GM18505 (cell line): ENCODE results near the gene GNPTAB.
A peak's percentile ranks its signal among the peaks of the same experiment; 100 is the strongest.

ENCODE experiments used
- ATAC-seq: cut with Tn5 transposase; IDR thresholded peaks from one replicate; pipeline ENCODE4 v1.9.1; 2021; ENCODE audit not compliant: unreplicated experiment
- POLR2A ChIP-seq: IDR thresholded peaks from 4 replicates; pipeline ENCODE4 v1.6.1; 2011; ENCODE audit warnings: borderline replicate concordance; ENCODE audit not compliant: insufficient read depth, insufficient read length; ENCODE audit errors: extremely low read depth

The GNPTAB gene

DNA sequence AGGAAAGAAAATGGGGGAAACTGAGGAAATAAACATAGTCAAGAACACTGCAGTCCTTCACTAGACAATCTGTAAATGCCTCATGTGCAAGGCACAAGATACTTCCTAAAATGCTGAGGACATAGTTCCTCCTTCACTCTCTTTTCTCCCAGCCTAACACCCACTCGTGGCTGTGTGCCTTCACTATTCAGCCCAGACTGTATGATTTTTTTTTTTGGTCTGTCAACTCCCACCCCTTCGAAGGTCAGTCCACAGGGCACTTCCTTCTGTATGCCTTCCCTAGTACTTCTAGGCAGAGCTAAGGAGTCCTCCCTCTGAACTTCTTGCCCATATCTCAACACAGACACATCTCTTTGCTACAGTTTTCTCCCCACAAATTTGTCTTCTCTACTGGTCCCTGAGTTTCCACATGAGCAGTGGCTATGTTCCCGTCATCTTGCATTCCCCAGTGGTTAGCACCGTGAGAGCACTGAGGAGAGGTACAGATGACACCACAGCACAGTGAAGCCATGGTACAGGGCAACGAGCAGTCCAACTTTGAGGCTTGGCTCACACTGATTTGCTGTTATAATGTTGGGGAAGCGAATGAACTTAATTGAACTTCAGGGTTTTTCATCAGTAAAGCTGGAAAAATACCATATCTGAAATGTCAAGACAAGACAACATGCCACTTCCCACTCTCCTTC lies 67.4 kb downstream of the GNPTAB start:
- no peak for TF ChIP-seq POLR2A

DNA sequence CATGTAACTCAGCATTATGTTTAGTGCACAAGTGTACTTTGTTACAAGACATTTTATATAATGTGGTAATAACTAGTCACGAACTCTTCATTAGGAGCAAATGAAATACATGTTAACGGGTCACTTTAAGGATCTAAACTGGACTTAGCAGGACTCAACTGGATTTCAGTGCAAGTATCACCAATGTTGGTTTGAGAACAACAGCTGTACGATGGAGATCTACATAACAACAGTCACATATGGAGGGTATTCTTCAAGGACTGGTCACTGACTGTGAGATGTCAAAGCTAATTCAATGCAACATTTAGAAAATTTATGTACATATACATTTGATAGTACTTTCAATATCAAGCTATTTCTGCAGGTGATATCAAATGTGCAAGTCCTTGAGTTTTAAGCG lies 69.0 kb downstream of the GNPTAB start:
- no peak for ATAC-seq
- no peak for TF ChIP-seq POLR2A

More for the DNA sequence above, 67.4 kb downstream of the GNPTAB start:
- ATAC-seq, result no peak

DNA sequence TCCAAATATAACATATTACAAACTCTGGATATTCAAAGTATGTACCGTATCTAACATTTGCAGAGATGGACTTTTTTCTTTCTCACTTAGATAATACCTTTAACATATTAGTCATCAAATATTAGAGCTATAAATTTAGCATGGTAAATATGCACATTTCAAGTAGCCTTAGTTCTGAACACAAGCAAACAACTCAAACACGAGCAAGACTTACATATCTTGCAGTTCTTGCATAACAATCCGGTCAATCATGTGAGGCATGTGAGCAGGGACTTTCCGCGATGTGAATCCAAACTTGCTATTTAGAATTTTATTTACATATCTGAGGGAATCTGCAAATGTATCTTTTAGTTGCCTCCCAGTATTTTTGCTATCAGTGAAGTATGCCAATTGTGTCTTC lies 69.4 kb downstream of the GNPTAB start:
- ATAC-seq, result no peak

DNA sequence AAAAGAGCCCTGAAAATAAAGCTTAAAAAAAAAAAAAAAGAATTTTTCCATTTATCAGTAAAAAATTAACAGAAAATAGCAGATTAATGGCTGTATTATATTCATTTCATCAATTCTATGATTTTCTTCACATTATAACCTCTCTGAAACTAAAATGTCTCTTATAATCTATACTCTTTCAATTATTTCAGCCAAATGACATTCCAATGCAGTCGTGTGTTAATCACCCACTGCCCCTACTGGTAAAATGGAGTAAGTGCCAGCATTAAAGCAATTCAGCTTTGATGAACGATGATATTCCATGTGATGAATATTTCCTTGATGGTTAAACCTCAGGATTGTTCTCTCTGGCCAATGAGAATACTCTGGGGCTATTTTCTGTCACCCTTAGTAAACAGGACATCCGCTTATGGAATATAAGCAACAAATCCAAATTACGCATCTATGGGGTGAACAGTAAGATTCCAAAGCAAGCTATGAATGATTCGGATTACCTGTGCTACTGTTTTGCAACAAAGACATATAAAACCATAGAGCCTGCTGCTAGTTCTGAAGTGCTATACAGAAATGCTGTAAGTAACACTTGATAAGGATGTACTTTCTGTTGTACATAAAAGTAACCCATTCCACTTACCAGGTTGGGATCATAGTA lies 71.2 kb downstream of the GNPTAB start:
- TF ChIP-seq POLR2A, result no peak

More for the DNA sequence above, 69.4 kb downstream of the GNPTAB start:
- no peak for TF ChIP-seq POLR2A

DNA sequence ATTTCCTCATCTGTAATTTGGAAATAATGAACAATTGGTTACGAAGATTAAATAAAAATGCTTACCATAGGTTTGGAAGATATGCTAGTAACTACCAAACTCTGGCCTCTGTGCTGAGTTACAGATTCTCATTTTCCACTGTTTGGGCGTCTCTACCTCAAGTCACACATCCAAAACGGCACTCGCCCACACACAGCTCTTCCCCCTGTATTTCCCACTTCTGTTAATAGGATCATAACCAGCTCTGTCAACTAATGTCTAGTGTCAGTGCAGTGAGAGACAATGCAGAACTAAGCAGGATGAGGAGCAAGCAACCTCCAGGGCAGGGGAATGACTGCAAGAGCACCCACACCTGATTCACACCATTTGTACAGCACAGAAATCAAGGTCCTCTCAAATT lies 80.6 kb downstream of the GNPTAB start:
- no peak for ATAC-seq
- no peak for TF ChIP-seq POLR2A

More for the DNA sequence above, 71.2 kb downstream of the GNPTAB start:
- ATAC-seq, result no peak

DNA sequence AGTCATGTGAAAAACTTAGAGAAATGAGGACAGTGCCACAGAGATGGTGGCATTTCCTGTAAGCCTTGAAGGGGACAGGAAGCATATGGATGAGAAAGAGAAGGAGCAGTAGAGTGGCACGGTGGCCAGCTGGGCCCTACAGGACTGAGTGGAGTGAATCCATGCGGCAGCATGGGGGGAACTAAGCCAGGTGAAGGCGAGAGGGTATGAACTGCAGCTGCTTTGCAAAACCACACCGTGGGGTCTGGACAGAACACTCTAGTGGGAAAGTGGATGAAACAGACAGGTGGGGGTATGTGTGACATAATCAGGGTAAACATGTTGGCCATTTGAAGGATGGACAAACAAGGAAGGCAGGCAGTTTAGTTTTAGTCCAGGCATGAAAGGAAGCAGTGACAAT lies 81.1 kb downstream of the GNPTAB start:
- no peak for ATAC-seq
- TF ChIP-seq POLR2A, result no peak

DNA sequence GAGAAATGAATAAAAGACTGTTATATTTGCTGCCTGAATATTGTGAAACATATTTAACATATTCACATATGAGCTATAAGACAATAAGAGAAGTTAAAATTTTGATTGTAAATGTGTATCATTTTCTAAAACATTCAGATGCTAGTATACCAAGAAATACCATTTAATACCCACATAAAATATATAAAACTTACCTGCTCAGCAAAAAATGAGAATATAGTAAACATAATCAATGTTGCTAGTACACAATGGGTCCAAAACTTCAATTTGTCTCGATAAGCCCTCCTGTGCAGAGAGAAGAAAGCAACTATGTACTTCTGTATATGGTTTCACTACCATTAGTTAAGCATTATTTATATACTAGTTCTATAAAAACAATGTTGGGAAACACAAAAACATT lies 81.9 kb downstream of the GNPTAB start:
- TF ChIP-seq POLR2A, result no peak
- ATAC-seq, result no peak

DNA sequence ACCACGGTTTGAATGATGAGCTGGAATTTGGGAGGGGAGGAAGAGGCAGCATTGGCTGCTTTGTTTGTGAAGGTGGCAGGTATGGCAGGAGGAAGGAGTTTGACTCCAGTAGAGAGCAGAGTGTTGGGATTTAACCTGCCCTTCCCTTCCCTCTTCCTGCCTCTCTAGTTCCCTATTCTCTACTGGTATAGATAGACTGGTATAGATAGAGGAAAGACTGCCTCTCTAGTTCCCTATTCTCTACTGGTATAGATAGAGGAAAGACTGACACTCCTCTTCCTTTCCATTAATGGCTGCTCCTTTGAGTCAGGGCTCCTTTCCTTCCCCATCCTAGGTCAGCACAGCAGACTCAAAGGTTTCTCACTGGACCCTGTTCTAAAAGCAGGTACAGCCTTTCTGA lies 83.1 kb downstream of the GNPTAB start:
- ATAC-seq, result no peak
- TF ChIP-seq POLR2A, result no peak

DNA sequence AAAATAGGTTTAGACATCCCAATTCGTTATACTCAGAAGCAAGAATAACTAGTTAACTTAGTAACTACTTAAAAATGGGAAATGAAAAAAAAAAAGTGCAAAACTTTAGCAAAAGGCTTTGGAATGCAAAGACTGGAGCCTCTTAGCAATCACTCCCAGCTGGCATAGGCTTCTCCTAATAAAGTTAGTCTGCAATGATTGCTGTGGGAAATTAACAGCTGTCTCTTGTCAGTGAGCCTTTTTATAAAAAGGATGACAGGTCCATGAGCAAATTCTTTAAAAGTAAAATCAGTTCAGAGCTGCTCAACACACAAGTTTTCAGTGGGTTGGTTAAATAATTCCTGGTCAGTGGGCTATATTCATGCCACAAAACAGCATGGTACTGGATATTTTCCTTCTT lies 84.1 kb downstream of the GNPTAB start:
- no peak for TF ChIP-seq POLR2A
- ATAC-seq, result no peak

DNA sequence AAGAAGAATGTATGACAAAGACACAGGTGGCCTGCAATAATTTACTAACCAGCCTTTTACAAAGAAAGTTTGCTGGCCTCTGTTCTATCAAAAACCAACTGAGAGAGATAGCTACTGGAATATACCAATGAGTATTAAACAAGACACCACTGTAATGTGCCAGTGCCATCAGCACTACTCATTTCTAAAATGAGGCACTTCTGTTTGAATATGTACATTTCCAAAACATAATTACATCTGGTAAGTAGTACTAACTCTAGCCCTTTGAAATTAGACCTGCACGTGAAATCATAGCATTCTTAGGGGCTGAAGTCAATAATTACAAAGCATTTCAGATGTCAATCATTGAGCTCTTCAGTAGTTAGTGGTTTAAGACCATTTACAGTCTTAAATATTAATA lies 84.6 kb downstream of the GNPTAB start:
- no peak for TF ChIP-seq POLR2A
- no peak for ATAC-seq

DNA sequence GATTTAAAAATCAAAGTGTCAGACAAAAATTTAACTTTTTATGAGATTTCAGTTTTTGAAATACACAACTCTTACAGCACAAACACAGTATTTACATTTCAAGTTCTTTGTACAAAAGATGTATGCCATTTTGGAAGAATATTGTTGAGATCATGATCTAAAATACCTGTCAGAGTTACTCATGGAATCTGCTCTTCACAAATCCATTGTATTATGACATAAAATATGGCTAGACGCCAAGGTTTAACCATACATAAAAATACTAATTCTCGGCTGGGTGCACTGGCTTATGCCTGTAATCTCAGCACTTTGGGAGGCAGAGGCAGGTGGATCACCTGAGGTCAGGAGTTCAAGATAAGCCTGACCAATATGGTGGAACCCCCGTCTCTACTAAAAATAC lies 85.3 kb downstream of the GNPTAB start:
- no peak for ATAC-seq
- no peak for TF ChIP-seq POLR2A

DNA sequence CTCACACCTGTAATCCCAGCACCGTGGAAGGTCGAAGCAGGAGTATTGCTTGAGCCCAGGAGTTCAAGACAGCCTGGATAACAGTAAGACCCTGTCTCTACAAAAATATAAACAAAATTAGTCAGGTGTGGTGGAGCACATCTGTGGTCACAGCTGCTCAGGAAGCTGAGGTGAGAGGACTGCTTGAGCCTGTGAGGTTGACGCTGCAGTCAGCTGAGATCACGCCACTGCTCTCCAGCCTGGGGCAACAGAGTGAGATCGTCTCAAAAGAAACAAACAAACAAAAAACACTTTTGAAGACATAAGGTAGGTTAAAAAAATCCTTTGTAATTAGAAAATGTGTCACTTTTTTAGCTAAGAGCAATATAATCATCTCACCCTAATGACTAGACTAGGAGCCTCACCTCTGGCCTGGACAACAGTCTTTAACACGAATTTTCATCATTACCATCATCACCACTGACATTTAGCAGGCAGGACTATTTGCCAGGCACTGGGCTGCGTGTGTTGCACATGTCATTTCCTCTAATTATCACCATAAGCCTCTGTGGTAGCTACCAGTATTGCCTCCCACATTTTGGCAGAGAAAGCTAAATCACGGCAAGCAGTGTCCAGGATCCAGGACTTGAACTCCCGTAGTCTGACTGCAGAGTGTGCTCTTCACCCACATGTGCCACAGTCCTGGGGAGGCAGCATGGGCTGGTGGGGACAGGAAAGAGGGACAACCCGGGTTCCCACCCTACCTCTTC lies 86.9 kb downstream of the GNPTAB start:
- peak; percentile 9 for TF ChIP-seq POLR2A
- peak; percentile 94 for ATAC-seq

DNA sequence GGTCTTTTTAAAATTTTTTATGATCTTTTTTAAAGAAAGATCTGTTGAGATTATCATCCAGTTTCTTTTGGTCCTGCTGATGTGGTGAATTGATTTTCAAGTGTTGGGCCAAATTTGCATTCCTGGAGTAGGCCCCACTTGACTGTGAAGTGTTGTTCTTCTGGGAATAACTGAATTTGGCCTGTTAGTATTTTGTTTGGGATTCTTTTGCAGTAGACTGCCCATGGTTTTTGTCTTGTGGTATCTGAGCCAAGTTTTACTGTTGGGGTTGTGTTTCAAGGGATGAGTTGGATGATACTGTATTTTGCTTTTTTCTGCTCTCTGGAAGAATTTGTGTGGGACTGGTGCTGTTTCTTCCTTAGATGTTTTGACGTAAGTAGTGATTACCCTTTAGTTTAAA lies 87.5 kb downstream of the GNPTAB start:
- TF ChIP-seq POLR2A, result no peak
- peak; percentile 8 for ATAC-seq

DNA sequence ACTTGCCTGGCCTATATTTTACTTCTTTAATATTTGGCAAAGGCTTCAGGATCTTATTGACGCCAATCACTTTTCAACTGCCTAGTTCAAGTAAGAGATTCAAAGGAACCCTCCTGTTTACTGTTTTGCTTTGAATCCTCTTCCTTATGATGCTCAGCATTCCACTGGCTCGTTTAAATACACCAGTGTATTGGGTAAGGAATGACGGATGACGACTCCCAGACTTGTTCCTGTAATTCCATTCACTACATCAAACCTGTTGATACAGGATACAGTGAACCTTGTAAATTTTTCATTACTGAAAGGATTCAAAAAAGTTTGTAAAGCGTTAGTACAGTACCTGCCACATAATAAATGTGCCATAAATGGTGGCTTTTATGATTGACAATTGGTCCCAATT lies 89.8 kb downstream of the GNPTAB start:
- no peak for ATAC-seq
- no peak for TF ChIP-seq POLR2A
